Karpas-422 (cell line): ENCODE results near the gene SLC22A2. TPM values are rescaled to one million over a fixed set of nuclear protein-coding genes. Genes with fewer than 3 reads are reported as not detected.

ENCODE experiments used
- DNase-seq: peaks from one replicate; pipeline ENCODE4 v3.0.0-alpha.2; 2015
- H2AFZ ChIP-seq: fragments of 200-600 bp; sonication (generic); 2 replicates; pipeline ENCODE4 v1.6.1; 2014; ENCODE audit warnings: antibody characterized with exemption, low read length, mixed read lengths
- H3K27ac ChIP-seq: fragments of 200-600 bp; sonication (generic); 2 replicates; pipeline ENCODE4 v1.5.1; 2014; ENCODE audit warnings: mild to moderate bottlenecking, low read length, moderate library complexity
- H3K27me3 ChIP-seq: fragments of 200-600 bp; sonication (generic); 2 replicates; pipeline ENCODE4 v1.6.1; 2014; ENCODE audit warnings: low read length, mixed read lengths
- H3K36me3 ChIP-seq: fragments of 200-600 bp; sonication (generic); 2 replicates; pipeline ENCODE4 v1.6.1; 2014; ENCODE audit warnings: low read length, mixed read lengths; ENCODE audit not compliant: insufficient read depth
- H3K4me1 ChIP-seq: fragments of 200-600 bp; sonication (generic); 2 replicates; pipeline ENCODE4 v1.6.1; 2014; ENCODE audit warnings: mild to moderate bottlenecking, low read length, mixed read lengths
- H3K4me2 ChIP-seq: fragments of 200-600 bp; sonication (generic); 2 replicates; pipeline ENCODE4 v1.6.1; 2014; ENCODE audit warnings: low read length, low read depth, mild to moderate bottlenecking; ENCODE audit not compliant: poor library complexity, severe bottlenecking
- H3K4me3 ChIP-seq: fragments of 200-600 bp; sonication (generic); 2 replicates; pipeline ENCODE4 v1.5.1; 2014; ENCODE audit warnings: mild to moderate bottlenecking, antibody characterized with exemption, low read length, mixed read lengths
- H3K79me2 ChIP-seq: fragments of 200-600 bp; sonication (generic); 2 replicates; pipeline ENCODE4 v1.6.1; 2014; ENCODE audit warnings: mild to moderate bottlenecking, low read length, mixed read lengths
- H3K9ac ChIP-seq: fragments of 200-600 bp; sonication (generic); 2 replicates; pipeline ENCODE4 v1.6.0; 2014; ENCODE audit warnings: low read length
- H3K9me2 ChIP-seq: fragments of 200-600 bp; sonication (generic), shearing (Covaris generic); replicated peaks from 2 replicates; pipeline ENCODE4 v1.6.0; 2014; ENCODE audit warnings: mild to moderate bottlenecking, low read length, moderate library complexity; ENCODE audit not compliant: insufficient read depth
- H3K9me3 ChIP-seq: fragments of 300-700, 200-600 bp; sonication (generic); 2 replicates; pipeline ENCODE4 v1.6.1; 2014; ENCODE audit warnings: low read length, mixed read lengths
- H4K20me1 ChIP-seq: fragments of 200-600 bp; sonication (generic); 2 replicates; pipeline ENCODE4 v1.6.1; 2014; ENCODE audit warnings: mild to moderate bottlenecking, antibody characterized with exemption, low read length, low read depth; ENCODE audit not compliant: insufficient read depth
- total RNA-seq: library from RNA; depleted of rRNA; stranded (reverse); fragments of >200 nt; shearing (Covaris generic); gene quantifications from 2 replicates; pipeline ENCODE4 v1.2.3, GENCODE V29; 2014; ENCODE audit warnings: low replicate concordance; rRNA removed

SLC22A2 gene
- total RNA-seq, 1 experiment from 2014 or later, result not detected

DNA sequence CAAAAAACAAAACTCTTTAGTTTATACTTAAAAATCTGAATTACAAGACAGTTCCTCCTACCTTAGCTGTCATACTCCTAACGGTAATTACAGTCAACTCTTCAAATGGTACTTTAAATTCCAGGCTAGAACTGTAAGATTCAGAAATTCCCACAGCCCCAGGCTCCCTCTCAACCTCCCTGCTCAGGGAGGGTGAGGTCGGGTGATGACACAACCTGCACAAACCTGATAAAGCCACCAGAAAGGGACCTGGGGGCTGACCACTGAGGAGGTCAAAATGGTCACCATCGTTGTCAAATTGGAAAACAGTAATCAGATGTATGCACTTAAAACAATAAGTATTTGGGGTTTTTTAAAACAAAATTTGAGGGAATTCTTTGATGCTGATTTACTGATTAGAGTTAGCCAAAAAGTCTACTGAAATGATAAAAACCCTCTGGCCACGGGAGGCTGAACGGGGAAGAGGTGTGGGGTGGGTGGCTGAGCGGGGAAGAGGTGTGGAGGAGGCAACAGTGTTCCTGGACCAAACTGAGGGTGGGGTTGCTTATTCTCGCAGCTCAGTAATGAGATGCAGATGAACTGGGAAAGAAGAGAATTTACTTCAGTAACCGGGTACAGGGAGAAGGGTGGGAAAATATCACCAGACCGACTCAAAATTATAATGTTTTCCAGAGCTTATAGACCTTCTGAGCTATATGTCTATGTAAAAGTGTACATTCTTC is 84.7 kb downstream of the SLC22A2 start:
- H3K9me3 ChIP-seq, result no peaks in the 10 kb centered on the region
- no peak overlapping the region for H3K4me3 ChIP-seq
- DNase-seq, result no peak
- no peaks in the 10 kb centered on the region for H4K20me1 ChIP-seq
- H3K4me1 ChIP-seq, result no peaks in the 10 kb centered on the region
- no peaks in the 10 kb centered on the region for H3K27me3 ChIP-seq
- H3K79me2 ChIP-seq, result no peaks in the 10 kb centered on the region
- no peak overlapping the region for H3K9ac ChIP-seq
- no peak overlapping the region for H3K4me2 ChIP-seq
- no peak overlapping the region for H3K27ac ChIP-seq
- H3K36me3 ChIP-seq, result no peaks in the 10 kb centered on the region
- no peak overlapping the region for H2AFZ ChIP-seq
- H3K9me2 ChIP-seq, result no peaks in the 10 kb centered on the region

- Histone ChIP-seq H3K4me3 (no peak overlapping the region), H4K20me1 (no peaks in the 10 kb centered on the region), H3K79me2 (no peaks in the 10 kb centered on the region), H3K4me1 (no peaks in the 10 kb centered on the region), H3K9me2 (no peaks in the 10 kb centered on the region), H3K36me3 (no peaks in the 10 kb centered on the region), H3K9ac (no peak overlapping the region), H3K27ac (no peak overlapping the region), H3K4me2 (no peak overlapping the region), H2AFZ (no peak overlapping the region), H3K9me3 (no peaks in the 10 kb centered on the region), H3K27me3 (no peaks in the 10 kb centered on the region)
- DNase-seq, result no peak
Observed at GRCh38 chr6:160172704-160173103, 85.9 kb downstream of the SLC22A2 start.

DNA sequence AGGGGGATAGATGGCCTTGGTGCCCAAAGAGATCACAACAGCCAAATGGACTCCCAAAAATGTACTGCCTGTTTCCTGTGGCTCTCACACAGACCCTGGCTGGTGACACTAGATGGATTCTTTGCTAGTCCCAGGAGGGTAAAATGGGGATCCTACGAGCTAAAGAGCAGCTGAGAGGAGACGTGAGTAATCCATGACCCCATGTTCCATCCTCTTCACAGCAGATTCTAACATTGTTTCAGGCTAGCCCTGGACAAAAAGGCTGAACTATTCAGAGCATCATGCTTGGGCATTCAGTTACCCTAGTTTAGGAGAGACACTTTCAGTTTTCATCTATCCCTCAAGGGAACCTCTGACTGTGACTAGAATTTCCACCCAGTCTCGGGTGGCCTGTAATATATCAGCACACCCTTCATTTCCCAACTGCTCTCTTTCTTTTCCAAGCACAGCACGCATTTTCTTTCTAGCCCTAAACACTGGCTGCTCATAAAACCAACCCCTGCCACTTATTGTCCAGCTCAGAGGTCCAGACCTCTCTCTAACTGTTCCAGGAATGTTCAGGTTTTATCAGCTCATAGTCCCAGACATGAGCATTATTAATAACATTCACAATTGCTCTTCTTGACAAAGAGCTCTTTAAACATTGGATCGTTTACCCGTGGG is 88.5 kb downstream of the SLC22A2 start:
- Histone ChIP-seq H4K20me1 (no peaks in the 10 kb centered on the region), H3K36me3 (no peaks in the 10 kb centered on the region), H3K9me2 (no peaks in the 10 kb centered on the region), H3K9me3 (no peaks in the 10 kb centered on the region), H3K27me3 (no peaks in the 10 kb centered on the region), H3K27ac (no peak overlapping the region), H2AFZ (no peak overlapping the region), H3K79me2 (no peaks in the 10 kb centered on the region), H3K4me2 (no peak overlapping the region), H3K4me1 (no peaks in the 10 kb centered on the region), H3K4me3 (no peak overlapping the region), H3K9ac (no peak overlapping the region)
- no peak for DNase-seq

DNA sequence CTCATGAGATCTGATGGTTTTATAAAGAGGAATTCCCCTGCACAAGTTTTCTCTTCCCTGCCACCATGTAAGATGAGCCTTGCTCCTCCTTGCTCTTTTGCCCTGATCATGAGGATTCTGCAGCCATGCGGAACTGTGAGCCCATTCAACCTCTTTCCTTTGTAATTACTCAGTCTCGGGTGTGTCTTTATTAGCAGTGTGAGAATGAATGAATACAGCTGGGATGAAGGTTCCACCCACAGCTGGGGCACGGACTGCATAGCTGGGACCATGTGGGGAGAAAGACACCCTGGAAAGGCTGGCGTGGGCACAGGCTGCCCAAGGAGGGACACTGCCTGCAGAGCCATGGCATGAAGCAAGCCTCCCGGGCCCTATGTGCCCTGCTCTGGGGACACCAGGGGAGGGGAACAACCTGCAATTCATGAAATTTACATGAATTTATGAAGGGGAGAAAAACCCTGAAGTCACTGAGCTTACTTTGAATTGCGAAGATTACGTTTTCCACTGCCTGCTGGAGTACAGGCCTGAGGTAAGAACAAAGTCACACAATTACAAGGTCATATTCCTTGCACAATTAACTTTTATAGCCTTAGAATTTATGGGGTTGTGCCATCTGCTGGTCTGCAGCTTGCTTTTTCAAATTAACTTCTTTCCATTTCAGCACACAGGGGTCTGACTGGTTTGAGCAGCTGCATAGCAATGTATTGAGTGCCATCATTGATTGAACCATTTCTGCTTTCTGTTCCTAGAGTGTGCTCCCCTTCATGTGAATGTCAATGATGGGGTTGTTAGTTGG is 90.8 kb downstream of the SLC22A2 start:
- Histone ChIP-seq H3K4me2 (no peak overlapping the region), H4K20me1 (no peaks in the 10 kb centered on the region), H3K27ac (no peak overlapping the region), H3K9me2 (no peaks in the 10 kb centered on the region), H3K79me2 (no peaks in the 10 kb centered on the region), H3K4me1 (no peaks in the 10 kb centered on the region), H3K9ac (no peak overlapping the region), H3K27me3 (no peaks in the 10 kb centered on the region), H3K36me3 (no peaks in the 10 kb centered on the region), H2AFZ (no peak overlapping the region), H3K9me3 (no peaks in the 10 kb centered on the region), H3K4me3 (no peak overlapping the region)
- no peak for DNase-seq

Other genes starting within 250 kb of the SLC22A2 start
- gene SLC22A1, start 137.0 kb downstream of the SLC22A2 start, total RNA-seq, result 0.78 TPM in 1 of 2 replicates, not detected in the other
- gene SLC22A3, start 89.6 kb upstream of the SLC22A2 start, total RNA-seq, result not detected in 2 replicates